Upper lobe of right lung (tissue), 1 donor: Measurements from ENCODE around the gene CDC42BPA. TPM values are rescaled to one million over a fixed set of nuclear protein-coding genes. Genes with fewer than 3 reads are reported as not detected.

ENCODE experiments used
- ATAC-seq: fragments of 200-7000 bp; cut with Tn5 transposase; one replicate; pipeline ENCODE4 v1.9.1; 2020; ENCODE audit warnings: mild to moderate bottlenecking, moderate library complexity
- DNase-seq: peaks from one replicate; pipeline ENCODE4 v3.0.0-alpha.2; 2020
- H3K27ac ChIP-seq: fragments of 200-600 bp; one replicate; pipeline ENCODE4 v1.8.0; 2022
- H3K27me3 ChIP-seq: fragments of 200-600 bp; one replicate; pipeline ENCODE4 v1.8.0; 2022; ENCODE audit warnings: mild to moderate bottlenecking
- H3K36me3 ChIP-seq: fragments of 200-600 bp; one replicate; pipeline ENCODE4 v1.8.0; 2022
- H3K4me1 ChIP-seq: fragments of 200-600 bp; one replicate; pipeline ENCODE4 v1.8.0; 2022
- H3K4me3 ChIP-seq: fragments of 200-600 bp; one replicate; pipeline ENCODE4 v1.8.0; 2022; ENCODE audit warnings: mild to moderate bottlenecking
- H3K9me3 ChIP-seq: fragments of 200-600 bp; one replicate; pipeline ENCODE4 v1.8.0; 2022
- CTCF ChIP-seq: fragments of 200-600 bp; IDR thresholded peaks from one replicate; pipeline ENCODE4 v1.8.0; 2022; ENCODE audit warnings: antibody characterized with exemption
- intact Hi-C: fragments of 100-400 bp; cut with DNase I; formaldehyde crosslinking; loops from one replicate; pipeline ENCODE4 v1.11.0; 2022
- total RNA-seq: library from RNA; stranded (reverse); fragmentation: NEBNext Ultra II Directional; extraction: Animal tissue kit (Norgen Biotek cat#: 25700); gene quantifications from one replicate; pipeline ENCODE4 v1.2.1, GENCODE V29; 2021
- donor health status: DM: no; HTN: yes; CAD: no; lungs with severe emphysema.

The CDC42BPA gene
- total RNA-seq, 1 donor from 2014 or later: 41.8 TPM

- intact Hi-C loops: no loop called here
- Histone ChIP-seq H3K27me3 (no peaks in the 10 kb centered on the region), H3K4me1 (peaks cover 21% of the 10 kb centered on the region), H3K9me3 (no peaks in the 10 kb centered on the region), H3K36me3 (peaks cover 43% of the 10 kb centered on the region), H3K4me3 (no peak overlapping the region), H3K27ac (no peak overlapping the region)
- no peak for DNase-seq
- no peak for ATAC-seq
- TF ChIP-seq CTCF: no peak
Measured at GRCh38 chr1:226983992-226984364, 334.3 kb downstream of the CDC42BPA start.

GRCh38 chr1:226983247-226983991 is 334.9 kb downstream of the CDC42BPA start:
- H3K4me3 ChIP-seq: no peak overlapping the region
- peaks cover 43% of the 10 kb centered on the region for H3K36me3 ChIP-seq
- no peak for TF ChIP-seq CTCF
- no peaks in the 10 kb centered on the region for H3K27me3 ChIP-seq
- H3K9me3 ChIP-seq: no peaks in the 10 kb centered on the region
- ATAC-seq (no peak), DNase-seq (no peak)
- intact Hi-C loops: no loop called here
- peaks cover 16% of the 10 kb centered on the region for H3K4me1 ChIP-seq
- no peak overlapping the region for H3K27ac ChIP-seq

DNA sequence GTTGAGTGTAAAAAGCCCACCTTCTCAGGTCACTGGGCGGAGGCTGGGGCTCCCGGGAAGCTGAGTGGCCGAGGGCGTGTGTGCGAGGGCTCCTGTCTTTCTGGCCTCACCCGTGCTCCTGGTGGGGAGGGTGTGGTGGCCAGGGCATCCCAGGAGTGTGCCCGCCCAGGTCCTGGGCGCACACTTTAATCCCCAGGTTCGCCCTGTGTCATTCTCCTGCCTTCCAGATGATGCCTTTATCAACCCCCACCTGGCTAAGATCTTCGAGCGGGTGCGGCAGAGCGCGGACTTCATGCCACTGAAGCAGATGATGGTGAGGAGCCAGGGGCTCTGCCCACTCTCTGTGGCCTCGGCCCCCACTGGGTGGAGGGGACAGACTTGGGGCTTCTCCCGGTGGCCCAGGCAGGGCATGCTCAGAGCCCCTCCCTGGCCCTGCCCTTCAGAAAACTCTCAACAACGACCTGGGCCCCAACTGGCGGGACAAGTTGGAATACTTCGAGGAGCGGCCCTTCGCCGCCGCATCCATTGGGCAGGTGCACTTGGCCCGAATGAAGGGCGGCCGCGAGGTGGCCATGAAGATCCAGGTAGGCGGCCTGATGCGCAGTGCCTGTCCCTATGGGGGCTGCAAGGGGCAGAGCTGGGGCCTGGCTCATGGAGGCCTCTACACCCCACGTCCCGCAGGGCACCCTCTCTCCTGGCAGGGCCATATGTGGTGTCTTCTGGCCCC is 335.7 kb downstream of the CDC42BPA start:
- no peak for DNase-seq
- Histone ChIP-seq H3K36me3 (peaks cover 43% of the 10 kb centered on the region), H3K4me3 (no peak overlapping the region), H3K27ac (no peak overlapping the region), H3K9me3 (no peaks in the 10 kb centered on the region), H3K4me1 (peaks cover 10% of the 10 kb centered on the region), H3K27me3 (no peaks in the 10 kb centered on the region)
- no peak for ATAC-seq
- intact Hi-C loops: no loop called here
- TF ChIP-seq CTCF: no peak

- no peak for TF ChIP-seq CTCF
- ATAC-seq (no peak), DNase-seq (no peak)
- Histone ChIP-seq H3K27ac (no peak overlapping the region), H3K27me3 (no peaks in the 10 kb centered on the region), H3K4me3 (no peak overlapping the region), H3K36me3 (peaks cover 36% of the 10 kb centered on the region), H3K9me3 (no peaks in the 10 kb centered on the region), H3K4me1 (peaks cover 2% of the 10 kb centered on the region)
- intact Hi-C loops: no loop called here
Measured at GRCh38 chr1:226981838-226982237, 336.5 kb downstream of the CDC42BPA start.

DNA sequence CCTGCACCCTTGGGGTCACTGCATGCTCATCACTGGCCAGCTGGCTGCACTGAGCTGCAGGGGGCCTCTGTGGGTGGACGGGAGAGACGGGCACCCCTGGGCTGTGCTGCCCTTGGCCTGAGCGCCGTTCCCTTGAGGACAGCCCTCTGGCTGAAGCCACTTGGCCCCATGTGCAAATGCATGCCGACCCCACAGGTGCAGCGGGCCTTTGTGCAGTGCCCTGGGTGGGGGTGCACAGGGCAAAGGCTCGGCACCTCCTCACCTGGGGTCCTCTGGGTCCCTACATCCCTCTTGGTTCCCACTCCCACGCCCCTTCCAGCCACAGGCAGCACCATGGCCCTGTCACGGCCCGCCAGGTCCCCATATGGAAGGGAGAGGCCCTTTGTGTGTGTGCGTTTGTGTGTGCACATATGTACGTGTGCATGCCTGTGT is 336.9 kb downstream of the CDC42BPA start:
- no peak for DNase-seq

More for the DNA sequence above, 336.9 kb downstream of the CDC42BPA start:
- Histone ChIP-seq H3K27ac (no peak overlapping the region), H3K4me3 (no peak overlapping the region), H3K4me1 (no peaks in the 10 kb centered on the region), H3K36me3 (peaks cover 31% of the 10 kb centered on the region), H3K27me3 (no peaks in the 10 kb centered on the region), H3K9me3 (no peaks in the 10 kb centered on the region)
- intact Hi-C loops: no loop called here
- no peak for ATAC-seq
- TF ChIP-seq CTCF: no peak
